DND-41 (cell line): Measurements from ENCODE around the gene ATOH7.
"Not testable (repeated sequence)": the region's sequence is repeated elsewhere in the genome, so short reads cannot be mapped to it uniquely, and the experiment has no call there.

Experiments
- CTCF ChIP-seq: IDR thresholded peaks from 2 replicates; pipeline ENCODE4 v1.5.1; 2012; ENCODE audit warnings: borderline replicate concordance, low read length, moderate library complexity, mild to moderate bottlenecking; ENCODE audit not compliant: poor library complexity, severe bottlenecking; ENCODE audit errors: extremely low read depth
- EZH2 ChIP-seq: IDR thresholded peaks from 3 replicates; pipeline ENCODE4 v1.6.1; 2012; ENCODE audit warnings: borderline replicate concordance, low read depth, mild to moderate bottlenecking, moderate library complexity, low read length, inconsistent platforms; ENCODE audit not compliant: severe bottlenecking

GRCh38 chr10:68278906-68279753 lies 47.2 kb upstream of the ATOH7 start:
- not testable (repeated sequence) for TF ChIP-seq CTCF, EZH2
